ENCODE results near the gene APOL2.
A peak's percentile ranks its signal among the peaks of the same experiment; 100 is the strongest.
"Not testable (repeated sequence)": the region's sequence is repeated elsewhere in the genome, so short reads cannot be mapped to it uniquely, and the experiment has no call there.

Gene APOL2

GRCh38 chr22:36259615-36260300 is 20.4 kb upstream of the APOL2 start:
- Histone ChIP-seq H3K4me3 (ENCODE audit: low read depth in 1 of 2, low read length in 2 of 2) (peak overlapping the region in 1 of 2 donors; percentile 1), H3K36me3 (ENCODE audit: insufficient read depth, low read length) (peaks cover 28% of the 10 kb centered on the region), H3K9ac (ENCODE audit: low read length) (no peak overlapping the region), H3K27me3 (ENCODE audit: control insufficient read depth in 1 of 2, insufficient read depth in 2 of 2, low read length in 2 of 2) (no peaks in the 10 kb centered on the region), H3K4me1 (ENCODE audit: insufficient read depth, low read length) (peaks cover 23% of the 10 kb centered on the region), H3K27ac (ENCODE audit: low read depth, low read length) (no peak overlapping the region), H3K9me3 (ENCODE audit: low read length) (no peaks in the 10 kb centered on the region)

- peak overlapping the region in 1 of 2 donors; percentile 1 for H3K4me3 ChIP-seq (ENCODE audit: low read depth in 1 of 2, low read length in 2 of 2)
- peaks cover 28% of the 10 kb centered on the region for H3K36me3 ChIP-seq (ENCODE audit: insufficient read depth, low read length)
- no peaks in the 10 kb centered on the region for H3K9me3 ChIP-seq (ENCODE audit: low read length)
- H3K27ac ChIP-seq (ENCODE audit: low read depth, low read length), result no peak overlapping the region
- no peaks in the 10 kb centered on the region for H3K27me3 ChIP-seq (ENCODE audit: control insufficient read depth in 1 of 2, insufficient read depth in 2 of 2, low read length in 2 of 2)
- H3K9ac ChIP-seq (ENCODE audit: low read length), result no peak overlapping the region
- peaks cover 27% of the 10 kb centered on the region for H3K4me1 ChIP-seq (ENCODE audit: insufficient read depth, low read length)
Measured at GRCh38 chr22:36258701-36259614, 19.6 kb upstream of the APOL2 start.

- peaks cover 28% of the 10 kb centered on the region for H3K36me3 ChIP-seq (ENCODE audit: insufficient read depth, low read length)
- no peak overlapping the region for H3K27ac ChIP-seq (ENCODE audit: low read depth, low read length)
- H3K9me3 ChIP-seq (ENCODE audit: low read length), result no peaks in the 10 kb centered on the region
- H3K27me3 ChIP-seq (ENCODE audit: control insufficient read depth in 1 of 2, insufficient read depth in 2 of 2, low read length in 2 of 2), result no peaks in the 10 kb centered on the region
- H3K9ac ChIP-seq (ENCODE audit: low read length), result no peak overlapping the region
- no peak overlapping the region for H3K4me3 ChIP-seq (ENCODE audit: low read depth in 1 of 2, low read length in 2 of 2)
- peaks cover 35% of the 10 kb centered on the region for H3K4me1 ChIP-seq (ENCODE audit: insufficient read depth, low read length)
Measured at GRCh38 chr22:36257948-36258670, 18.8 kb upstream of the APOL2 start.

GRCh38 chr22:36257308-36257707 is 18.0 kb upstream of the APOL2 start:
- Histone ChIP-seq H3K27me3 (ENCODE audit: control insufficient read depth in 1 of 2, insufficient read depth in 2 of 2, low read length in 2 of 2) (no peaks in the 10 kb centered on the region), H3K9me3 (ENCODE audit: low read length) (no peaks in the 10 kb centered on the region), H3K4me3 (ENCODE audit: low read depth in 1 of 2, low read length in 2 of 2) (no peak overlapping the region), H3K27ac (ENCODE audit: low read depth, low read length) (no peak overlapping the region), H3K9ac (ENCODE audit: low read length) (no peak overlapping the region), H3K36me3 (ENCODE audit: insufficient read depth, low read length) (peaks cover 22% of the 10 kb centered on the region), H3K4me1 (ENCODE audit: insufficient read depth, low read length) (peaks cover 35% of the 10 kb centered on the region)

- Histone ChIP-seq H3K4me3 (ENCODE audit: low read depth in 1 of 2, low read length in 2 of 2) (no peak overlapping the region), H3K9ac (ENCODE audit: low read length) (no peak overlapping the region), H3K36me3 (ENCODE audit: insufficient read depth, low read length) (peaks cover 13% of the 10 kb centered on the region), H3K27ac (ENCODE audit: low read depth, low read length) (no peak overlapping the region), H3K27me3 (ENCODE audit: control insufficient read depth in 1 of 2, insufficient read depth in 2 of 2, low read length in 2 of 2) (no peaks in the 10 kb centered on the region), H3K4me1 (ENCODE audit: insufficient read depth, low read length) (peaks cover 35% of the 10 kb centered on the region), H3K9me3 (ENCODE audit: low read length) (no peaks in the 10 kb centered on the region)
Measured at GRCh38 chr22:36256478-36256877, 17.2 kb upstream of the APOL2 start.

GRCh38 chr22:36255572-36255971 is 16.2 kb upstream of the APOL2 start:
- H3K9me3 ChIP-seq (ENCODE audit: low read length); H3K36me3 ChIP-seq (ENCODE audit: insufficient read depth, low read length); H3K4me3 ChIP-seq (ENCODE audit: low read depth in 1 of 2, low read length in 2 of 2); H3K9ac ChIP-seq (ENCODE audit: low read length); H3K27me3 ChIP-seq (ENCODE audit: control insufficient read depth in 1 of 2, insufficient read depth in 2 of 2, low read length in 2 of 2): not testable (repeated sequence)
- peak overlapping the region; percentile 82 for H3K27ac ChIP-seq (ENCODE audit: low read depth, low read length)
- peaks cover 35% of the 10 kb centered on the region for H3K4me1 ChIP-seq (ENCODE audit: insufficient read depth, low read length)

- Histone ChIP-seq H3K27ac (ENCODE audit: low read depth, low read length) (peak overlapping the region; percentile 97), H3K36me3 (ENCODE audit: insufficient read depth, low read length) (peaks cover 7% of the 10 kb centered on the region), H3K9me3 (ENCODE audit: low read length) (no peaks in the 10 kb centered on the region), H3K9ac (ENCODE audit: low read length) (peak overlapping the region; percentile 31), H3K4me3 (ENCODE audit: low read depth in 1 of 2, low read length in 2 of 2) (peak overlapping the region; percentile 41 to 55), H3K4me1 (ENCODE audit: insufficient read depth, low read length) (peaks cover 24% of the 10 kb centered on the region), H3K27me3 (ENCODE audit: control insufficient read depth in 1 of 2, insufficient read depth in 2 of 2, low read length in 2 of 2) (no peaks in the 10 kb centered on the region)
Measured at GRCh38 chr22:36253523-36254490, 14.5 kb upstream of the APOL2 start.

GRCh38 chr22:36252754-36253522 is 13.6 kb upstream of the APOL2 start, which contains the start of gene APOL1:
TSS of gene APOL1 (plus strand) at chr22:36253133. CDS start at chr22:36254956, 1,823 bp downstream.
- H3K27ac ChIP-seq (ENCODE audit: low read depth, low read length), result peak within 1 kb of the TSS; percentile 97

GRCh38 chr22:36251979-36252608 is 12.8 kb upstream of the APOL2 start:
- H3K27ac ChIP-seq (ENCODE audit: low read depth, low read length), result peak overlapping the region; percentile 97

More at GRCh38 chr22:36252754-36253522, 13.6 kb upstream of the APOL2 start, which contains the start of gene APOL1:
- H3K9ac ChIP-seq (ENCODE audit: low read length), result peak within 1 kb of the TSS; percentile 31
- peaks cover 16% of the 10 kb centered on the region for H3K4me1 ChIP-seq (ENCODE audit: insufficient read depth, low read length)
- no peaks in the 10 kb centered on the region for H3K27me3 ChIP-seq (ENCODE audit: control insufficient read depth in 1 of 2, insufficient read depth in 2 of 2, low read length in 2 of 2)
- no peaks in the 10 kb centered on the region for H3K9me3 ChIP-seq (ENCODE audit: low read length)
- peaks cover 4% of the 10 kb centered on the region for H3K36me3 ChIP-seq (ENCODE audit: insufficient read depth, low read length)
- H3K4me3 ChIP-seq (ENCODE audit: low read depth in 1 of 2, low read length in 2 of 2), result peak within 1 kb of the TSS; percentile 41 to 55

More at GRCh38 chr22:36251979-36252608, 12.8 kb upstream of the APOL2 start:
- Histone ChIP-seq H3K4me3 (ENCODE audit: low read depth in 1 of 2, low read length in 2 of 2) (peak overlapping the region in 1 of 2 donors; percentile 55), H3K4me1 (ENCODE audit: insufficient read depth, low read length) (peaks cover 16% of the 10 kb centered on the region)
- H3K27me3 ChIP-seq (ENCODE audit: control insufficient read depth in 1 of 2, insufficient read depth in 2 of 2, low read length in 2 of 2); H3K36me3 ChIP-seq (ENCODE audit: insufficient read depth, low read length); H3K9me3 ChIP-seq (ENCODE audit: low read length); H3K9ac ChIP-seq (ENCODE audit: low read length): not testable (repeated sequence)

All from muscle layer of colon (tissue), 2 donors.